Suprapubic skin (tissue), 4 donors: ENCODE data around the gene ARID5B. TPM values are rescaled to one million over a fixed set of nuclear protein-coding genes. Genes with fewer than 3 reads are reported as not detected.
A peak's percentile ranks its signal among the peaks of the same experiment; 100 is the strongest.

Experiments
- DNase-seq, 2 donors: peaks; one replicate each; pipeline ENCODE4 v3.0.0-alpha.2; 2019; ENCODE audit warnings: low spot score in 2 of 2
- H3K27ac ChIP-seq: fragments of 200-600 bp; sonication (generic); one replicate; pipeline ENCODE4 v1.5.1; 2019
- H3K27me3 ChIP-seq: fragments of 200-600 bp; sonication (generic); one replicate; pipeline ENCODE4 v1.5.1; 2019
- H3K36me3 ChIP-seq: fragments of 200-600 bp; sonication (generic); one replicate; pipeline ENCODE4 v1.5.1; 2019
- H3K4me1 ChIP-seq: fragments of 200-600 bp; sonication (generic); one replicate; pipeline ENCODE4 v1.5.1; 2019
- H3K4me3 ChIP-seq: fragments of 200-600 bp; sonication (generic); one replicate; pipeline ENCODE4 v1.5.1; 2019; ENCODE audit warnings: mild to moderate bottlenecking
- H3K9me3 ChIP-seq: fragments of 200-600 bp; sonication (generic); one replicate; pipeline ENCODE4 v1.5.1; 2019
- EP300 ChIP-seq: sonication (generic); formaldehyde crosslinking; IDR thresholded peaks from one replicate; pipeline ENCODE4 v1.6.1; 2017; ENCODE audit warnings: antibody characterized with exemption
- POLR2A ChIP-seq, 2 donors: fragments of 450-650 bp; IDR thresholded peaks; one replicate each; pipeline ENCODE4 v1.6.1; 2017; ENCODE audit warnings: antibody characterized with exemption in 2 of 2, mild to moderate bottlenecking in 2 of 2, moderate library complexity in 2 of 2
- POLR2AphosphoS5 ChIP-seq, 3 donors: sonication (generic); formaldehyde crosslinking; IDR thresholded peaks; one replicate each; pipeline ENCODE4 v1.6.1; 2017; ENCODE audit warnings: antibody characterized with exemption in 3 of 3
- WGBS: methylation state at CpG from one replicate; pipeline ENCODE4 v1.1.5; 2018; 5-methylcytosine and 5-hydroxymethylcytosine counted together
- total RNA-seq, 4 donors: library from RNA; depleted of rRNA; stranded (reverse); fragments of >200 nt; gene quantifications; one replicate each; pipeline ENCODE4 v1.1.0, GENCODE V29; 2016
- TF ChIP-seq, protein P1 (sequence below), 2 donors: fragments of 200-600 bp in 1 of 2; fragments of 450-650 bp in 1 of 2; sonication (generic) in 1 of 2; IDR thresholded peaks; one replicate each; pipeline ENCODE4 v1.5.1; 2016 to 2019; ENCODE audit warnings: antibody characterized with exemption in 2 of 2, mild to moderate bottlenecking in 1 of 2, moderate library complexity in 1 of 2

Gene ARID5B
- total RNA-seq, 4 donors from 2014 or later = 45.4 to 75.2 (median 71.9) TPM

DNA sequence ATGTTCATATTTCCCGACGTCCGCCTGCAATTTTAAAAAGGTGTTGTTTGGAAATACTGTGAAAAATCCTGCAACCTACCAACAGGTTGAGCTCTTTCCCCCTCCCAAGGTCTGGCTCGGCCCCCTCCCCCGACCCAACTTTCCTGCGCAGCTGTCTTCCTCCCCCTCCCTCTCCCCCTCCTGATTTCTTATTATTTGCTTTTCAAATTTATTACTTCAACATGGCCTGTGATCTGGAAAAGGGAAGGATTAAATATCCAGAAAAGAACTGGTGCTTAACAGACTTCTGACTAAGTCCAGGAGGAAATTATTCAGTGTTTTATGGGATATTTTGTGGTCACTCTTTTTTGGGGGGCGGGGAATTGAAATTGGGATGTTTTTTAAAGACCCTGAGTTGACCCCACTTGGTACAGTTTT is 2.4 kb downstream of the ARID5B start:
- WGBS = 3% methylated on average over 7 of the region's 7 CpGs

DNA sequence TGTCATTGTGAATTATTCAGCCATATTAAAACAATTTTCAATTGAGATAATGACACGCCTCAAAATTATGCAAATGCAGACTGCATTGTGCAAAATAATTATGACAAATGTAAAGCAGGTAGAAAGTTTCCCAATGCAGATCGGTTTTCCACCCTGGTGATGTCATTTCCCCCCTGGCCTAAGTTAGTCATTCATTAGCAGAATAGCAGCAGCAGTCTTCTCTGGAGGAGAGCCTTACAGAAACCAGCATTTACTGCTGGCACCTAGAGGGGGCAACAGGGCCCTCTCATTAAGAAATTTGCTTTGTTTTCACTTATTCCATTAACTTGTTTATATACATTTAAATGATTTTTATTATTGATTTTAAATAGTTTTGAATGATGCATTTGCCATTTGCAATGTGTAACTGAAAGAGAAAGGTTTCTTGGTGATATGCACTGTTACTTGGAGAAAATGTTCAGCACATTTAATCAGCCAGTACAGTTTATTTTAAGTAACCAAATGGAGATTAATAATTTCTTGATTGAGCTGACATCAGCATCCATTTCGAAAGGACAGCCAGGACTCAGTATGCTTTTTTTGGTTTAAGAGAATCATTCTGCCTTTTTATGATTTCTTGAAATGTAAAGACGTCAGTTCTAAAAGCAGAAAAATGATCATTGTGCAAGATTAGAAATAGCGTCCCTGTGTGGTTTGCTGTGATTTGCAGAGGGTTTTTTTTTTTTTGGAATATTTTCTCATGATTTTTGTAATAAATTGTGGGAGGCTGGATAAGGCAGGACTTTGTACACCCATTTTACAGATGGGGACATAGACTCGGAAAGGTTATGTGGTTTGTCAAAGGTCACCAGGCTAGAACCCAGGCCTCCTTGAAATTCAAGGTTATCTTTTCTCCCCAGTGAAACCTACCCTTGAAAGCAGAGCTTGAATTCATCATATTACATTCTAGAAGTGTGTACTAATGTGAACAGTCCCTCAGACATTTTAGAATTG is 3.5 kb downstream of the ARID5B start:
- no peak for TF ChIP-seq EP300
- TF ChIP-seq, protein P1, sequence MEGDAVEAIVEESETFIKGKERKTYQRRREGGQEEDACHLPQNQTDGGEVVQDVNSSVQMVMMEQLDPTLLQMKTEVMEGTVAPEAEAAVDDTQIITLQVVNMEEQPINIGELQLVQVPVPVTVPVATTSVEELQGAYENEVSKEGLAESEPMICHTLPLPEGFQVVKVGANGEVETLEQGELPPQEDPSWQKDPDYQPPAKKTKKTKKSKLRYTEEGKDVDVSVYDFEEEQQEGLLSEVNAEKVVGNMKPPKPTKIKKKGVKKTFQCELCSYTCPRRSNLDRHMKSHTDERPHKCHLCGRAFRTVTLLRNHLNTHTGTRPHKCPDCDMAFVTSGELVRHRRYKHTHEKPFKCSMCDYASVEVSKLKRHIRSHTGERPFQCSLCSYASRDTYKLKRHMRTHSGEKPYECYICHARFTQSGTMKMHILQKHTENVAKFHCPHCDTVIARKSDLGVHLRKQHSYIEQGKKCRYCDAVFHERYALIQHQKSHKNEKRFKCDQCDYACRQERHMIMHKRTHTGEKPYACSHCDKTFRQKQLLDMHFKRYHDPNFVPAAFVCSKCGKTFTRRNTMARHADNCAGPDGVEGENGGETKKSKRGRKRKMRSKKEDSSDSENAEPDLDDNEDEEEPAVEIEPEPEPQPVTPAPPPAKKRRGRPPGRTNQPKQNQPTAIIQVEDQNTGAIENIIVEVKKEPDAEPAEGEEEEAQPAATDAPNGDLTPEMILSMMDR (IDR thresholded peaks at IDR 0.05) = no peak
- TF ChIP-seq POLR2AphosphoS5 (IDR thresholded peaks at IDR 0.05) = no peak
- TF ChIP-seq POLR2A (IDR thresholded peaks at IDR 0.05) = no peak
- Histone ChIP-seq H3K36me3 (no peaks in the 10 kb centered on the region), H3K4me1 (peaks cover 25% of the 10 kb centered on the region), H3K9me3 (no peaks in the 10 kb centered on the region), H3K27me3 (no peaks in the 10 kb centered on the region), H3K27ac (peak overlapping the region; percentile 99), H3K4me3 (peak overlapping the region; percentile 93)
- 35% methylated on average over 6 of the region's 6 CpGs for WGBS
- DNase-seq = no peak

More for the DNA sequence above, 2.4 kb downstream of the ARID5B start:
- no peaks in the 10 kb centered on the region for H3K27me3 ChIP-seq
- TF ChIP-seq POLR2A (IDR thresholded peaks at IDR 0.05) (no peak), EP300 (no peak), POLR2AphosphoS5 (IDR thresholded peaks at IDR 0.05) (no peak)
- TF ChIP-seq, protein P1 (IDR thresholded peaks at IDR 0.05) = no peak
- H3K4me1 ChIP-seq = peaks cover 36% of the 10 kb centered on the region
- no peaks in the 10 kb centered on the region for H3K36me3 ChIP-seq
- H3K9me3 ChIP-seq = no peaks in the 10 kb centered on the region
- H3K27ac ChIP-seq = peak overlapping the region; percentile 99
- DNase-seq = no peak
- peak overlapping the region; percentile 93 for H3K4me3 ChIP-seq

DNA sequence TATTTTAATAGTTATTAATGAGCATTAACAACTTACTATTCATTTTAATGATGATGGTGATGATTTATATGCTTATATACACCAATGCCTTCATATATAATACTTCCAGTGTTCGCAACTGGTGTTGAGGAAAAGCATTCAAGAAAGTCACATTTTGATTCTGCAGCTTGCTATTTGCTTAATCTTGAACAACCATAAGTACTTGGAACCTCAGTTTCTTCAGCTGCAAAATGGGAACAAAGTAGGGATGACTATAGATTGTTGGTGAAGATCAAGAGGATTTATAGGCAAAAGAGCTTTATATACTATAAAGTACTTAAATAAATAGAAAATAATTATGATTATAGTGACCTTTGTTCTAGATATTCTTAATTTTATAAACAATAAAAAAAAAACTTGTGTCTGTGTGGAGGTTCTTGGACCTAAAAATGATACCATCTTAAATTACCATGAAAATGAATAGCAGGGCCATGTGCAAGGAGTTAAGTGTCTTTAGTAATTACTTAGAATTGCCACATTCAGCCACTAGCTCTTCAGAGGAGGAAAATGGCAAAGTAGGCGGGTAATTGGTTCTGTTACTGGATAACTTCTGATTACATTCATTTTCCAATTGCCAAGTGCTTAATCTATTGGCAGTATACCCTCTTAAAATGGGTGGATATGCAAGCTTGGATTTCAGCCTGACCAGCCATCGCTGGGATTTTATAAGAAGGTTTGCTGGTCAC is 4.5 kb downstream of the ARID5B start:
- 83% methylated on average over 3 of the region's 3 CpGs for WGBS
- TF ChIP-seq, protein P1 (IDR thresholded peaks at IDR 0.05) = no peak
- TF ChIP-seq POLR2AphosphoS5 (IDR thresholded peaks at IDR 0.05) = no peak
- no peak for TF ChIP-seq EP300
- no peak for TF ChIP-seq POLR2A (IDR thresholded peaks at IDR 0.05)
- no peak for DNase-seq
- Histone ChIP-seq H3K4me3 (no peak overlapping the region), H3K9me3 (no peaks in the 10 kb centered on the region), H3K36me3 (no peaks in the 10 kb centered on the region), H3K27ac (no peak overlapping the region), H3K4me1 (peaks cover 24% of the 10 kb centered on the region), H3K27me3 (no peaks in the 10 kb centered on the region)

DNA sequence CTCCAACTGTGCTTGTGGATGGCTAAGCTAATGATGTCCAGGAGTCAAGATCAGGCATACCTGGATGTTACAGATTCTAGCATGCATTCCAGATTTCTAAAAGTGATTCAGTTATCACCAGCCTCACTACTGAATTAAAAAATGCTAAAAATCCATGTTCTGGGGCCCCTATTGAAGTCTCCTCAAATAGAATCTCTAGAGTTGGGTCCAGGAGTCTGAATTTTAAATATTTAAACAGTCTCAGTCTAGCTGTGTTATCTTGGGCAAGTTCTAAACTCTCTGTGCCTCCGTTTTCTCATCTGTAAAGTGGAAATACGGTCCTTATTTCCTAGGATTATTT is 5.0 kb downstream of the ARID5B start:
- H3K27ac ChIP-seq = no peak overlapping the region
- no peaks in the 10 kb centered on the region for H3K36me3 ChIP-seq
- peaks cover 25% of the 10 kb centered on the region for H3K4me1 ChIP-seq
- WGBS = 94% methylated on average over 2 of the region's 2 CpGs
- no peak for TF ChIP-seq POLR2AphosphoS5 (IDR thresholded peaks at IDR 0.05)
- TF ChIP-seq, protein P1 (IDR thresholded peaks at IDR 0.05) = no peak
- TF ChIP-seq POLR2A (IDR thresholded peaks at IDR 0.05) = no peak
- TF ChIP-seq EP300 = no peak
- H3K9me3 ChIP-seq = no peaks in the 10 kb centered on the region
- no peak for DNase-seq
- H3K4me3 ChIP-seq = no peak overlapping the region
- no peaks in the 10 kb centered on the region for H3K27me3 ChIP-seq

DNA sequence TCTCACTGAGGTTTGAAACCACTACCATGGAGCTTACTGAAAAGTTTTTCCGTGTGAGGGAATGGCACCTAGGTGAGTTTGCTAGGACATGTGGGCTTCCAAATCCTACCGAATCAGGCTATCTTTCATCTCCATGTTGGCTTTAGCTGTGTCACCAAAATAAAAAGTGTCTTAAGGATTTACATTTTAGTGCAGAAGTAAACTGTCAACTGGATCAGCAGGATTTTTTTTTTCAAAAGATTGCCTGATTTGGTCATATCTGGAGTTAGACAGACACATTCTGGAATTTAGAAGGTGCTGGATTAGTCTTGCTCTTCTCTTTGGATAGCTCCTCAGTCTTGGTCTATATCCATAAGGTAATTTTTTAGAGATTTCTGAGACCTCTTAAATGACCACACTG is 5.5 kb downstream of the ARID5B start:
- no peaks in the 10 kb centered on the region for H3K9me3 ChIP-seq
- no peak overlapping the region for H3K27ac ChIP-seq
- H3K4me3 ChIP-seq = no peak overlapping the region
- WGBS = 58% methylated on average over 2 of the region's 2 CpGs
- no peaks in the 10 kb centered on the region for H3K36me3 ChIP-seq
- H3K27me3 ChIP-seq = no peaks in the 10 kb centered on the region
- TF ChIP-seq, protein P1 (IDR thresholded peaks at IDR 0.05) = no peak
- TF ChIP-seq EP300 (no peak), POLR2AphosphoS5 (IDR thresholded peaks at IDR 0.05) (no peak), POLR2A (IDR thresholded peaks at IDR 0.05) (no peak)
- peaks cover 25% of the 10 kb centered on the region for H3K4me1 ChIP-seq
- DNase-seq = no peak
